Mucosa of descending colon (tissue), 3 donors: ENCODE data around the gene ACVRL1. TPM values are rescaled to one million over a fixed set of nuclear protein-coding genes. Genes with fewer than 3 reads are reported as not detected.

ENCODE experiments used
- ATAC-seq: fragments of 200-7000 bp; cut with Tn5 transposase; one replicate; pipeline ENCODE4 v1.9.1; 2020; ENCODE audit warnings: mild to moderate bottlenecking, moderate library complexity
- DNase-seq, 3 donors: peaks; one replicate each; pipeline ENCODE4 v3.0.0-alpha.2; 2020
- H3K36me3 ChIP-seq: fragments of 200-600 bp; one replicate; pipeline ENCODE4 v1.8.0; 2021; ENCODE audit warnings: low read depth, mild to moderate bottlenecking
- H3K4me1 ChIP-seq: fragments of 200-600 bp; one replicate; pipeline ENCODE4 v1.8.0; 2021; ENCODE audit warnings: low read depth, mild to moderate bottlenecking
- H3K4me3 ChIP-seq: fragments of 200-600 bp; one replicate; pipeline ENCODE4 v1.8.0; 2021; ENCODE audit warnings: mild to moderate bottlenecking
- H3K9me3 ChIP-seq: fragments of 200-600 bp; one replicate; pipeline ENCODE4 v1.8.0; 2021; ENCODE audit warnings: mild to moderate bottlenecking
- CTCF ChIP-seq: fragments of 200-600 bp; IDR thresholded peaks from one replicate; pipeline ENCODE4 v1.8.0; 2022; ENCODE audit warnings: antibody characterized with exemption, mild to moderate bottlenecking
- intact Hi-C, 2 donors: fragments of 100-400 bp; cut with DNase I in 1 of 2; cut with micrococcal nuclease in 1 of 2; formaldehyde crosslinking; loops; one replicate each; pipeline versions ENCODE4 v1.11.0 to v1.11.1; 2022; cut with DNase I, micrococcal nuclease
- total RNA-seq, 3 donors: library from RNA; stranded (reverse); fragmentation: NEBNext Ultra II Directional in 2 of 3; extraction: Animal tissue kit (Norgen Biotek cat#: 25700) in 2 of 3; gene quantifications; one replicate each; pipeline versions ENCODE4 v1.2.1 to v1.2.4, GENCODE V29; 2021 to 2023
- donor health status: DM: no; HTN: no; CAD: no; lungs with moderate emphysema.
- donor health status: DM: no; HTN: no; CAD: no.
- donor health status: DM: no; HTN: yes; CAD: no.

Gene ACVRL1
- total RNA-seq, 3 donors from 2014 or later = 132 to 261 (median 247) TPM

GRCh38 chr12:51953864-51954263 lies 46.6 kb downstream of the ACVRL1 start:
- no peak for DNase-seq
- TF ChIP-seq CTCF = no peak
- no peak overlapping the region for H3K4me3 ChIP-seq
- peaks cover 37% of the 10 kb centered on the region for H3K4me1 ChIP-seq
- intact Hi-C loops = no loop called here
- H3K9me3 ChIP-seq = no peaks in the 10 kb centered on the region
- no peaks in the 10 kb centered on the region for H3K36me3 ChIP-seq
- no peak for ATAC-seq

GRCh38 chr12:51954561-51955361 lies 47.5 kb downstream of the ACVRL1 start:
- TF ChIP-seq CTCF = no peak
- peak in 1 of 3 donors; percentile 76 for DNase-seq
- peak; percentile 72 for ATAC-seq
- intact Hi-C loops = no loop called here
- Histone ChIP-seq H3K4me1 (peaks cover 45% of the 10 kb centered on the region), H3K4me3 (no peak overlapping the region), H3K9me3 (no peaks in the 10 kb centered on the region), H3K36me3 (no peaks in the 10 kb centered on the region)

GRCh38 chr12:51955702-51956101 lies 48.4 kb downstream of the ACVRL1 start:
- no peak overlapping the region for H3K4me3 ChIP-seq
- peaks cover 55% of the 10 kb centered on the region for H3K4me1 ChIP-seq
- ATAC-seq (no peak), DNase-seq (no peak)
- no peaks in the 10 kb centered on the region for H3K9me3 ChIP-seq
- intact Hi-C loops = no loop called here
- TF ChIP-seq CTCF = no peak
- H3K36me3 ChIP-seq = no peaks in the 10 kb centered on the region

- Histone ChIP-seq H3K36me3 (no peaks in the 10 kb centered on the region), H3K4me3 (no peak overlapping the region), H3K4me1 (peaks cover 71% of the 10 kb centered on the region), H3K9me3 (no peaks in the 10 kb centered on the region)
- intact Hi-C loops = no loop called here
- no peak for TF ChIP-seq CTCF
- no peak for DNase-seq
- ATAC-seq = no peak
Observed at GRCh38 chr12:51958542-51958941, 51.2 kb downstream of the ACVRL1 start.

- no peaks in the 10 kb centered on the region for H3K9me3 ChIP-seq
- intact Hi-C loops = no loop called here
- DNase-seq = peak in 2 of 3 donors; percentile 43 to 44
- peaks cover 69% of the 10 kb centered on the region for H3K4me1 ChIP-seq
- no peaks in the 10 kb centered on the region for H3K36me3 ChIP-seq
- no peak for TF ChIP-seq CTCF
- peak; percentile 14 for ATAC-seq
- H3K4me3 ChIP-seq = no peak overlapping the region
Observed at GRCh38 chr12:51959211-51959610, 51.9 kb downstream of the ACVRL1 start.
